ENCODE results near the gene ABCG4. TPM values are rescaled to one million over a fixed set of nuclear protein-coding genes. Genes with fewer than 3 reads are reported as not detected.
A peak's percentile ranks its signal among the peaks of the same experiment; 100 is the strongest.

Gene ABCG4
- total and polyA plus RNA-seq, 9 of the 15 experiments (the other 6 are each of a cell fraction or from before 2014, with no cell fraction given): 0.03 to 0.11 (median 0.07) TPM; not detected in 4

- TF ChIP-seq, protein P1, sequence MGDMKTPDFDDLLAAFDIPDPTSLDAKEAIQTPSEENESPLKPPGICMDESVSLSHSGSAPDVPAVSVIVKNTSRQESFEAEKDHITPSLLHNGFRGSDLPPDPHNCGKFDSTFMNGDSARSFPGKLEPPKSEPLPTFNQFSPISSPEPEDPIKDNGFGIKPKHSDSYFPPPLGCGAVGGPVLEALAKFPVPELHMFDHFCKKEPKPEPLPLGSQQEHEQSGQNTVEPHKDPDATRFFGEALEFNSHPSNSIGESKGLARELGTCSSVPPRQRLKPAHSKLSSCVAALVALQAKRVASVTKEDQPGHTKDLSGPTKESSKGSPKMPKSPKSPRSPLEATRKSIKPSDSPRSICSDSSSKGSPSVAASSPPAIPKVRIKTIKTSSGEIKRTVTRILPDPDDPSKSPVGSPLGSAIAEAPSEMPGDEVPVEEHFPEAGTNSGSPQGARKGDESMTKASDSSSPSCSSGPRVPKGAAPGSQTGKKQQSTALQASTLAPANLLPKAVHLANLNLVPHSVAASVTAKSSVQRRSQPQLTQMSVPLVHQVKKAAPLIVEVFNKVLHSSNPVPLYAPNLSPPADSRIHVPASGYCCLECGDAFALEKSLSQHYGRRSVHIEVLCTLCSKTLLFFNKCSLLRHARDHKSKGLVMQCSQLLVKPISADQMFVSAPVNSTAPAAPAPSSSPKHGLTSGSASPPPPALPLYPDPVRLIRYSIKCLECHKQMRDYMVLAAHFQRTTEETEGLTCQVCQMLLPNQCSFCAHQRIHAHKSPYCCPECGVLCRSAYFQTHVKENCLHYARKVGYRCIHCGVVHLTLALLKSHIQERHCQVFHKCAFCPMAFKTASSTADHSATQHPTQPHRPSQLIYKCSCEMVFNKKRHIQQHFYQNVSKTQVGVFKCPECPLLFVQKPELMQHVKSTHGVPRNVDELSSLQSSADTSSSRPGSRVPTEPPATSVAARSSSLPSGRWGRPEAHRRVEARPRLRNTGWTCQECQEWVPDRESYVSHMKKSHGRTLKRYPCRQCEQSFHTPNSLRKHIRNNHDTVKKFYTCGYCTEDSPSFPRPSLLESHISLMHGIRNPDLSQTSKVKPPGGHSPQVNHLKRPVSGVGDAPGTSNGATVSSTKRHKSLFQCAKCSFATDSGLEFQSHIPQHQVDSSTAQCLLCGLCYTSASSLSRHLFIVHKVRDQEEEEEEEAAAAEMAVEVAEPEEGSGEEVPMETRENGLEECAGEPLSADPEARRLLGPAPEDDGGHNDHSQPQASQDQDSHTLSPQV (IDR thresholded peaks at IDR 0.05): peak; percentile 29; the same call in 1 of the 2 replicates
- TF ChIP-seq ZFP1 (CRISPR knock-in tag; IDR thresholded peaks at IDR 0.05) (no peak), SMARCE1 (IDR thresholded peaks at IDR 0.05) (0 out of 2 replicates have a peak, but pooled peaks have one; percentile 46), ZNF695 (CRISPR knock-in tag; IDR thresholded peaks at IDR 0.05) (no peak), MXI1 (IDR thresholded peaks at IDR 0.05; ENCODE audit: low read depth, low read length) (0 out of 2 replicates have a peak, but pooled peaks have one; percentile 33), ZNF239 (CRISPR knock-in tag; IDR thresholded peaks at IDR 0.05) (no peak), HCFC1 (IDR thresholded peaks at IDR 0.05; ENCODE audit: low read depth, low read length) (peak; percentile 59; the same call in 1 of the 2 replicates), ZNF282 (CRISPR knock-in tag; IDR thresholded peaks at IDR 0.05) (0 out of 2 replicates have a peak, but pooled peaks have one; percentile 29), ZNF507 (tag; conservative IDR thresholded peaks at IDR 0.05) (no peak), MEF2D (tag; conservative IDR thresholded peaks at IDR 0.05; ENCODE audit: low read depth) (no peak), SRF (CRISPR knock-in tag; IDR thresholded peaks at IDR 0.05) (no peak), GTF3C2 (IDR thresholded peaks at IDR 0.05; ENCODE audit: borderline replicate concordance, extremely low read depth, insufficient read length) (no peak), PTTG1 (tag; IDR thresholded peaks at IDR 0.05; ENCODE audit: low read depth) (no peak), RBM15 (IDR thresholded peaks at IDR 0.05; ENCODE audit: insufficient read depth, low read length) (no peak), SMARCA4 (IDR thresholded peaks at IDR 0.05) (0 out of 2 replicates have a peak, but pooled peaks have one; percentile 36), CEBPG (CRISPR knock-in tag; IDR thresholded peaks at IDR 0.05) (no peak), CEBPG (tag; conservative IDR thresholded peaks at IDR 0.05 in 1 of 2, IDR thresholded peaks at IDR 0.05 in 1 of 2) (no peak), DDX20 (tag; IDR thresholded peaks at IDR 0.05; ENCODE audit: low read depth) (no peak)
- TF ChIP-seq, protein P2, sequence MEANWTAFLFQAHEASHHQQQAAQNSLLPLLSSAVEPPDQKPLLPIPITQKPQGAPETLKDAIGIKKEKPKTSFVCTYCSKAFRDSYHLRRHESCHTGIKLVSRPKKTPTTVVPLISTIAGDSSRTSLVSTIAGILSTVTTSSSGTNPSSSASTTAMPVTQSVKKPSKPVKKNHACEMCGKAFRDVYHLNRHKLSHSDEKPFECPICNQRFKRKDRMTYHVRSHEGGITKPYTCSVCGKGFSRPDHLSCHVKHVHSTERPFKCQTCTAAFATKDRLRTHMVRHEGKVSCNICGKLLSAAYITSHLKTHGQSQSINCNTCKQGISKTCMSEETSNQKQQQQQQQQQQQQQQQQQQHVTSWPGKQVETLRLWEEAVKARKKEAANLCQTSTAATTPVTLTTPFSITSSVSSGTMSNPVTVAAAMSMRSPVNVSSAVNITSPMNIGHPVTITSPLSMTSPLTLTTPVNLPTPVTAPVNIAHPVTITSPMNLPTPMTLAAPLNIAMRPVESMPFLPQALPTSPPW (CRISPR knock-in tag; IDR thresholded peaks at IDR 0.05): peak; percentile 92
Measured at GRCh38 chr11:119205574-119206510, 57.0 kb downstream of the ABCG4 start, which contains the start of gene CBL (continued).
